ENCODE data around the gene TEKTIP1. TPM values are rescaled to one million over a fixed set of nuclear protein-coding genes. Genes with fewer than 3 reads are reported as not detected.

Gene TEKTIP1
- total and polyA plus RNA-seq, 12 donors = 0.09 to 1.3 (median 0.79) TPM; not detected in 1

GRCh38 chr19:3503036-3503572, 35.9 kb upstream of the TEKTIP1 start:
- no peak overlapping the region for H3K4me3 ChIP-seq
- WGBS, 2 donors = 74 to 75% methylated on average over 13 of the region's 13 CpGs
- intact Hi-C loops (cut with DNase I) = loop anchor here in 1 of 10 donors (10.0 kb wide), 1 partner anchor 1568 kb away; no protein-coding TSS in a partner anchor
- DNase-seq (no peak), ATAC-seq (no peak)
- H3K4me1 ChIP-seq = peaks cover 4 to 39% (median 31%) of the 10 kb centered on the region in 9 donors
- H3K27me3 ChIP-seq = no peaks in the 10 kb centered on the region
- no peaks in the 10 kb centered on the region for H3K9me3 ChIP-seq
- H3K36me3 ChIP-seq = no peaks in the 10 kb centered on the region
- no peak for TF ChIP-seq CTCF (IDR thresholded peaks at IDR 0.05)
- H3K27ac ChIP-seq = no peak overlapping the region

- DNase-seq (no peak), ATAC-seq (no peak)
- peaks cover 4 to 44% (median 32%) of the 10 kb centered on the region in 9 donors for H3K4me1 ChIP-seq
- 72 to 78% methylated on average over 5 of the region's 5 CpGs for WGBS, 2 donors
- no peaks in the 10 kb centered on the region for H3K9me3 ChIP-seq
- H3K36me3 ChIP-seq = peaks cover 0 to 12% (median 0%) of the 10 kb centered on the region in 9 donors
- no peaks in the 10 kb centered on the region for H3K27me3 ChIP-seq
- TF ChIP-seq CTCF (IDR thresholded peaks at IDR 0.05) = no peak
- intact Hi-C loops (cut with DNase I) = loop anchor here in 1 of 10 donors (10.0 kb wide), 1 partner anchor 1570 kb away; no protein-coding TSS in a partner anchor
- H3K27ac ChIP-seq = no peak overlapping the region
- H3K4me3 ChIP-seq = no peak overlapping the region
Observed at GRCh38 chr19:3504735-3505134, 34.2 kb upstream of the TEKTIP1 start.

GRCh38 chr19:3505598-3506383, 33.2 kb upstream of the TEKTIP1 start, which contains the start of gene FZR1:
FZR1 (plus strand) TSS chr19:3506311; CDS start chr19:3522990, 16,679 bp downstream.
- intact Hi-C loops (cut with DNase I) = loop anchor here in 2 of 10 donors (2.0 to 10.0 kb wide), 2 partner anchors 67 to 1571 kb away; partner anchors contain the start of gene HMG20B (in 1 of the 2)
- ATAC-seq (peak; percentile 96 to 98 (median 98)), DNase-seq (peak; percentile 98 to 100)
- WGBS, 2 donors = 1% methylated on average over 56 to 79 of the region's 79 CpGs
- Histone ChIP-seq H3K36me3 (peaks cover 0 to 22% (median 0%) of the 10 kb centered on the region in 9 donors), H3K9me3 (no peaks in the 10 kb centered on the region), H3K27me3 (no peaks in the 10 kb centered on the region), H3K4me3 (peak within 1 kb of the TSS; percentile 77 to 100 (median 96)), H3K4me1 (peaks cover 4 to 42% (median 25%) of the 10 kb centered on the region in 9 donors), H3K27ac (peak within 1 kb of the TSS; percentile 36 to 96 (median 88))
- TF ChIP-seq CTCF (IDR thresholded peaks at IDR 0.05) = peak in 4 of 9 donors; percentile 7 to 32 (median 17)
